GM12892 (cell line): ENCODE measurements around the gene GAS2.

Experiments used
- POLR2A ChIP-seq: IDR thresholded peaks from 2 replicates; pipeline ENCODE4 v1.6.1; 2011; ENCODE audit warnings: low read depth, low read length, control low read depth
- TAF1 ChIP-seq: IDR thresholded peaks from 2 replicates; pipeline ENCODE4 v1.6.1; 2011; ENCODE audit warnings: low read depth, mild to moderate bottlenecking, control low read depth, low read length, borderline replicate concordance

GRCh38 chr11:22785251-22785650 lies 118.8 kb downstream of the GAS2 start:
- no peak for TF ChIP-seq POLR2A
- no peak for TF ChIP-seq TAF1
